Type B pancreatic cell (in vitro differentiated cells): ENCODE data around the gene SDC1. TPM values are rescaled to one million over a fixed set of nuclear protein-coding genes. Genes with fewer than 3 reads are reported as not detected.

Experiments
- DNase-seq: peaks from one replicate; pipeline ENCODE4 v3.0.0; 2021; ENCODE audit warnings: mixed read lengths; ENCODE audit not compliant: unreplicated experiment; ENCODE audit errors: extremely low spot score
- H3K27ac Mint-ChIP-seq: 2 replicates; pipeline ENCODE4 v1.8.0; 2021; ENCODE audit warnings: mild to moderate bottlenecking, mixed read lengths
- H3K27me3 Mint-ChIP-seq: 2 replicates; pipeline ENCODE4 v1.8.0; 2021; ENCODE audit warnings: mixed read lengths
- H3K36me3 Mint-ChIP-seq: 2 replicates; pipeline ENCODE4 v1.8.0; 2021; ENCODE audit warnings: mixed read lengths
- H3K4me1 Mint-ChIP-seq: one replicate; pipeline ENCODE4 v1.8.0; 2021; ENCODE audit warnings: mixed read lengths; ENCODE audit not compliant: unreplicated experiment
- H3K4me3 Mint-ChIP-seq: 2 replicates; pipeline ENCODE4 v1.8.0; 2021; ENCODE audit warnings: mild to moderate bottlenecking, mixed read lengths
- H3K9me3 Mint-ChIP-seq: 2 replicates; pipeline ENCODE4 v1.8.0; 2021; ENCODE audit warnings: mixed read lengths
- CTCF ChIP-seq: fragments of 200-600 bp; sonication (generic); conservative IDR thresholded peaks from 2 replicates; pipeline ENCODE4 v1.5.0; 2021; ENCODE audit warnings: antibody characterized with exemption, mild to moderate bottlenecking
- total RNA-seq: library from RNA; stranded (reverse); gene quantifications from 2 replicates; pipeline ENCODE4 v1.2.1, GENCODE V29; 2021; ENCODE audit warnings: low replicate concordance

Gene SDC1
- total RNA-seq, 1 donor from 2014 or later: 164 TPM

DNA sequence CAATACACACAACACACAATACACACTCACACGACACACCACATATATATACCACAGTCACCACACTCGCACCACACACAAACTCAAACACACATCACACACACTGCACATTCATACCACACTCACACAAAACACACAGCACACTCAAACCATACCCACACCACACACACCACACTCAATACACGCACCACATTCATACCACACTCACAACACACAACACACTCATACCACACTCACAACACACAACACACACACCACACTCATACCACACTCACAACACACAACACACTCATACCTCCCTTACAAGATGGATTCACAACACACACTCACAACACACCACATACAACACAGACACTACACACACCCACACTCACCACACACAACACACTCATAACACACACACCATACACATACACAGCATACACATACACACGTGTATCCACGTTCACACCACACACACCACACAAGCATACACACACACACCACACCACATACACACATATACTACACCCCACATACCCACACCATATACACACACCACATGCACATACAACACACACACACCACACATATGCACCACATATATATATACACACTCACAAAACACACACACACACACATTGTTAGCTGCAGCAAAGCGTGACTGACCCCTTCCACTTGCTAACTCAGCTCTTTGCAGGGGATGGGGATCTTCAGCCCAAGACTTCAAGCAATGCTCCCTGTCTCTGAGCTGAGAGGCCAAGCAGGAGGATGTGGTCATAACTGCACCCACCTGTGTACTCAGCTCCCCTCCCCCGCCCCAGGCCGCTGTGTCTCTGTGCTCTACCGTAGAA is 59.0 kb downstream of the SDC1 start:
- DNase-seq: no peak
- Mint-ChIP-seq H3K9me3 (no peaks in the 10 kb centered on the region), H3K4me3 (no peak overlapping the region), H3K27ac (no peak overlapping the region), H3K36me3 (no peaks in the 10 kb centered on the region), H3K4me1 (peaks cover 9% of the 10 kb centered on the region), H3K27me3 (no peaks in the 10 kb centered on the region)
- TF ChIP-seq CTCF: no peak

- no peak for DNase-seq
- H3K27me3 Mint-ChIP-seq: no peaks in the 10 kb centered on the region
- no peaks in the 10 kb centered on the region for H3K36me3 Mint-ChIP-seq
- peaks cover 4% of the 10 kb centered on the region for H3K4me1 Mint-ChIP-seq
- TF ChIP-seq CTCF: no peak
- H3K27ac Mint-ChIP-seq: no peak overlapping the region
- H3K9me3 Mint-ChIP-seq: no peaks in the 10 kb centered on the region
- no peak overlapping the region for H3K4me3 Mint-ChIP-seq
Observed at GRCh38 chr2:20164734-20165478, 60.0 kb downstream of the SDC1 start.

- no peaks in the 10 kb centered on the region for H3K27me3 Mint-ChIP-seq
- no peak for DNase-seq
- no peaks in the 10 kb centered on the region for H3K36me3 Mint-ChIP-seq
- TF ChIP-seq CTCF: no peak
- H3K27ac Mint-ChIP-seq: no peak overlapping the region
- no peak overlapping the region for H3K4me3 Mint-ChIP-seq
- peaks cover 4% of the 10 kb centered on the region for H3K4me1 Mint-ChIP-seq
- peaks cover 6% of the 10 kb centered on the region for H3K9me3 Mint-ChIP-seq
Observed at GRCh38 chr2:20164061-20164733, 60.7 kb downstream of the SDC1 start.

DNA sequence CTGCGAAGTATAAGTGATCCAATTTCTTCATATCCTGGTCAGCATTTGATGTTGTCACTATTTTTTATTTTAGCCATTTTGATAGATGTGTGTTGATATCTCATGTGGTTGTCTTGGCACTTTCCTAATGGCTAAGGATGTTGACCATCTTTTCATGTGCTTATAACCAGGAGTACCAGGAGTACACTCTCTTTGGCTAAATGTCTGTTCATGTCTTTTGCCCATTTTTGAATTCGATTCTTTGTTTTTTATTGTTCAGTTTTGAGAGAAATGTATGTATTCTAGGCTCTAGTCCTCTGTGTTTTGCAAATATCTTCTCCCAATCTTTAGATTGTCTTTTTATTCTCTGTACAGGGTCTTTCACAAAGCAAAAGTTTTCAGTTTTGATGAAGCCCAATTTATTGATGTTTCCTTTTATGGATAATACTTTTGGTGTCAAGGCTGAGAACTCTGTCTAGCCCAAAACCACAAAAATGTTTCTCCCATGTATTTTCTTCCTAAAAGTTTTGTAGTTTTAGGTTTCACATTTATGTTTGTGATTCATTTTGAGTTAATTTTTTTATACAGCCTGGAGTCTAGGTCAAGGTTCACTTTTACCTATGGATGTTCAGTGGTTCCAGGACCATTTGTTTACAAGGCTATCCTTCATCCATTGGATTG is 65.4 kb downstream of the SDC1 start:
- H3K9me3 Mint-ChIP-seq: peaks cover 14% of the 10 kb centered on the region
- no peaks in the 10 kb centered on the region for H3K4me1 Mint-ChIP-seq
- H3K27ac Mint-ChIP-seq: no peak overlapping the region
- H3K36me3 Mint-ChIP-seq: no peaks in the 10 kb centered on the region
- H3K4me3 Mint-ChIP-seq: no peak overlapping the region
- no peak for DNase-seq
- H3K27me3 Mint-ChIP-seq: no peaks in the 10 kb centered on the region
- TF ChIP-seq CTCF: no peak

DNA sequence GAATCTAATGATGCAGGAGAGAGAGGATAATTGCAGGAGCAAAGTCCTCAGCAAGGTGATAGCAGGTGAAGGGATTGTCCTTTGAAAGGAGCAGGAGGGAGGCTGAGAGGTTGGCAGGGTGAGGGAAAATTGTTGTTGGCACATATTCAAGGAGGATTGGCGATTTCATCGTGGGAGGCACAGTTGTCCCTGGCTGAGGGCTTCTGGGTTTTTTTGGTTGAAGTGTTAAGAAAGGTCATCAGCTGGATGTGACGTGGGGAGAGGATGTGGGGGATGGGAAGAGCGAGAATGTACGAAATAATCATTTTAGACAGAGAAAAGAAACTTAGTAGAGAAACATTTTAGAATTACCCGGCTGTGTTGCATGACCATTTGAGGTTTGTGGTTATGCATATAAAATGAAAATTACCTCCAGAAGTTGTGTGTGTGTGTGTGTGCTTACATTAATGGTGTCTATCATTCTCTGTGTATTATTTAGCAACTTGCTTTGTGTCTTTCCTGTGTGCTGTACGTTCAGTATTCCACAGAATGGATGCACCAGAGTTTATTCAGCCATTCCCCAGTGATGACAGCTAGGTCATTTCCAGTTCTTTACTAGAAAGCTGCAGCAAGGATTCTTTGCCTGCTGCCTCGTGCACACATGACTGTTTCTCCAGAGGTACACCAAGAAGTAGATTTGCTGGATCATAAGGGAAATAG is 67.6 kb downstream of the SDC1 start:
- Mint-ChIP-seq H3K27me3 (no peaks in the 10 kb centered on the region), H3K4me3 (no peak overlapping the region), H3K9me3 (peaks cover 16% of the 10 kb centered on the region), H3K4me1 (peaks cover 7% of the 10 kb centered on the region), H3K36me3 (no peaks in the 10 kb centered on the region), H3K27ac (no peak overlapping the region)
- no peak for TF ChIP-seq CTCF
- DNase-seq: no peak
